Measurements from ENCODE around the gene COL4A5.
"Not testable (repeated sequence)": the region's sequence is repeated elsewhere in the genome, so short reads cannot be mapped to it uniquely, and the experiment has no call there.

COL4A5 gene

DNA sequence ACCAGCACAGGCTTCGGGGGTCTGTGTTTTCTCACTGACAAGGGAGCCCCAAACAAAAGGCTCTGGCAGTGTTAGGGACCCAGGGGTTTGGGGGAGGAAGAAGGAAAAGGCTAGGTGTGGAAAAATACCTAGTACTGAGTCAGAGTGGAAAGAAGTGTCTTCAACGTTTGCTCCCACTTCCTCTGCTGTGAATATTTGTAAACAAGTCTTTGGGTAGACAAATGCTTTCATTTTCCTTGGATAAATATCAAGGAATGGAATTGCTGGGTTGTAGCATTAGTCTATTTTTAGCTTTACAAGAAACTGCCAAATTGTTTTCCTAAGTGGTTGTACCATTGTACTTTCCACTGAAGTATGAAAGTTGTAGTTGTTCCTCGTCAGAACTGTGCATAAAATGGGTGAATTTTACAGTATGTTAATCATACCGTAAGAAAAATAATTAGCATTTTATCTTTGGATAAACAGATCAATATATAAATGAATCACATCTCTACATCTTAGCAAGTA lies 17.4 kb downstream of the COL4A5 start:
- DNase-seq = no peak

GRCh38 chrX:108464604-108465003 lies 25.0 kb downstream of the COL4A5 start:
- no peak for DNase-seq

- DNase-seq = no peak
Observed at GRCh38 chrX:108468486-108468885, 28.8 kb downstream of the COL4A5 start.

- DNase-seq = no peak
Observed at GRCh38 chrX:108473979-108474378, 34.3 kb downstream of the COL4A5 start.

- not testable (repeated sequence) for DNase-seq
Observed at GRCh38 chrX:108481528-108481927, 41.9 kb downstream of the COL4A5 start.

- DNase-seq = no peak
Observed at GRCh38 chrX:108484251-108484650, 44.6 kb downstream of the COL4A5 start.

- DNase-seq = no peak
Observed at GRCh38 chrX:108485960-108486359, 46.3 kb downstream of the COL4A5 start.

GRCh38 chrX:108494406-108495090 lies 54.9 kb downstream of the COL4A5 start:
- DNase-seq = no peak

DNA sequence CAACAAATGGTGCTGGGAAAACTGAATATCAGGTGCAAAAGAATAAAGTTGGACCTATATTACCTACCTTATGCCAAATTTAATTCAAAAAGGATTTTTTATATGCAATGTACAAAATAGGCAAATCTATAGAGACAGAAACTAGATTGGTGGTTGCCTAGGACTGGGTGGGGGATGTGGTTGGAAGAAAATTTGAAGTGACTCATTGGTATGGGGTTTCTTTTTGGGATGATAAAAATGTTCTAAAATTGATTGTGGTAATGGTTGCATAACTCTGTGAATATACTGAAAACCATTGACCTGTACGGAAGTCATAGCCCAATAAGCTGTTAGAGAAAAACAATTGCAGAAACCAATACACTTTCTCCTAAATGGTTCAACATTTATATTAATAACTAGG lies 72.1 kb downstream of the COL4A5 start:
- no peak for DNase-seq

- no peak for DNase-seq
Observed at GRCh38 chrX:108516184-108516583, 76.5 kb downstream of the COL4A5 start.

- DNase-seq = no peak
Observed at GRCh38 chrX:108527724-108528123, 88.1 kb downstream of the COL4A5 start.

GRCh38 chrX:108537005-108537404 lies 97.4 kb downstream of the COL4A5 start:
- no peak for DNase-seq

DNA sequence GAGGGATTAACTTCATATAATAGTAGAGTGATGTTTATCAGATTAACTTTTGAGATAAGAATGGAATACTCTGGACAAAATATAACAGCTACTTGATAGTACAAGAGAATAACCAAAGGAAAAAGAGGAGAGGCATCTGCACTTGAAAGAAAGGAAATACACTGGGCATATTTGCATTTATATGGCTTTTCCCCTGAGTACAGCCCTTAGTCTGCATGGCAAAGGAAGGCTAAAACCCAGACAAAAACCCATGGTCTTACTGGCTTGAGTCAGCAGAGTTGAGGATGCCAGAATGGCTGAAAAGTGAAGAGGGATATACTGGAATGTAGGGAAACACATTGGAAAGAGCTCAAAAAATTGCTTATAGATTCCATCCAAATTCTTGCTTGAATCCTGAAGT lies 101.6 kb downstream of the COL4A5 start:
- DNase-seq = no peak

- DNase-seq = no peak
Observed at GRCh38 chrX:108557580-108557979, 117.9 kb downstream of the COL4A5 start.

DNA sequence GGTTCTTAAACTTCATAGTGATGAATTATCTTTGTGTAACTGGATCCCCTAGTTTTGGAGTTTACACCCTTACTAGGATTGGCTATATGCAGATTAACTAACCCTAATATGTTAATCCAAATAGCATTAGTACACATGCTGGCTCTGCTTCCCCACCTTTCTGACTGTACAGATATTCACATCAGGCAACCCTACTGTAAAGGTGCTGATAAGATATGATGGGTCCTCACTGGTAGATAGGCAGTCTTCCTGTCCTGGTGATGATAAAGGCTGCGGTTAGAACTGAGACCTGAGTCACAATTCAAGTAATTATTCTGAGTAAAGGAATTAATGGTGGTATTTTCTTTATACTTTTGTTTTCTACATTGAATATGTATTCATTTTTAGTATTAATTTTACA lies 118.6 kb downstream of the COL4A5 start:
- no peak for DNase-seq

GRCh38 chrX:108573136-108573535 lies 133.5 kb downstream of the COL4A5 start:
- no peak for DNase-seq

GRCh38 chrX:108582151-108582550 lies 142.5 kb downstream of the COL4A5 start:
- no peak for DNase-seq

DNA sequence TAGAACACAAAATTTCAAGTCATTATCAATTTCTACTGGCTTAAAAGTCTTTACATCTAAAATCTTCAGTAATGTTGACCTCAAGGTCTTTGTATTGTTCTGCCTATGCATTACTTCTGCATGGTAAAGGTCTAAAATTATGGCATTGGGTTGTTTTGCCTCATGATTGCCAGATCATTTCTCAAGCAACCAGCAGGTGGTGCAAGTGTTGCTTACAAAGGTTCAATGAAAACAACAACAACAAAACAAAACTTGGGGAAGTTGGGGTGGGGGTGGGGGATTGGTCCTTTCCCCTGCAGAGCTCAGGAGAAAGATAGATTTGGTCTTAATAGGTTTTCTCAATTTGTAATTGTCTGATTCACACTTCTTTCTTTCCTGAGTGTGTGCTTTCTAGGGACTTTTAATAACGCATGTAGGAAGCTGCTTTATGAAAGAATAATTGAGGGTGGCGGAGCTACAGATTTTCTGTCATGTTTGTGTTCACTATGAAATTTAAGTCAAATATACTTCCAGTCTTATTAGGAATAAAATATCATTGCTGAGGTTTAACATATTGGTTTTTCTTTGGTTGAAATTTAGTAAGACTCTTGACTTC lies 145.1 kb downstream of the COL4A5 start:
- DNase-seq = no peak

DNA sequence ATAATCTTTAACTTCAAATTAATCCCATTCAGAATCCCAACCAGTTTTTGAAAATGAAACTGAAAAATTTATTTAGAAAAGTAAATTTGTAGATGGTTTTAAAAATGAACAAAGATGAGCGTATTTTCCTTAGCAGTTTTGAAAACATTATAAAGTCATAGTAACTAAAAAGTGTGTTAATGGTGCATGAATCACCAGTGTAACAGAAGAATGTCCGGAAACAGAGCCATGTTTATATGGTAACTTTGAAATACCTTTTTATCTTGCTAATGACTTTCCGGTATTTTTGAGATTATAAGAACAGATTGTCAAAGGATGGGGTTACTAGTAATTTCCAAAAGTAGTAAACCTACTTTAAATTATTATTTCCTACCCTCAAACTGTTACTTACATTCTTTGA lies 150.9 kb downstream of the COL4A5 start:
- no peak for DNase-seq

DNA sequence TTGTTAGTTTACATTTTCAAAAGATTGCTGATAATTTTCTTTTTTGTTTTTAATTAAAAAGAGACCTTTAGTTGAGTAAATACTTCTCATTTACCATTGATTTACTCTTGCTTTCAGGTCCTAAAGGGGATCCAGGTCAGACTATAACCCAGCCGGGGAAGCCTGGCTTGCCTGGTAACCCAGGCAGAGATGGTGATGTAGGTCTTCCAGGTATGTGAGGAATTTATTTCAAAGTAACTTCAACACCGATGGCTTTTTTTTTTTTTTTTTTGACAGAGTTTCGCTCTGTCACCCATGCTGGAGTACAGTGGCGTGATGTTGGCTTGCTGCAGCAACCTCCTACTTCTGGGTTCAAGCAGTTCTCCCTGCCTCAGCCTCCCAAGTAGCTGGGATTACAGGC lies 161.6 kb downstream of the COL4A5 start:
- no peak for DNase-seq

DNA sequence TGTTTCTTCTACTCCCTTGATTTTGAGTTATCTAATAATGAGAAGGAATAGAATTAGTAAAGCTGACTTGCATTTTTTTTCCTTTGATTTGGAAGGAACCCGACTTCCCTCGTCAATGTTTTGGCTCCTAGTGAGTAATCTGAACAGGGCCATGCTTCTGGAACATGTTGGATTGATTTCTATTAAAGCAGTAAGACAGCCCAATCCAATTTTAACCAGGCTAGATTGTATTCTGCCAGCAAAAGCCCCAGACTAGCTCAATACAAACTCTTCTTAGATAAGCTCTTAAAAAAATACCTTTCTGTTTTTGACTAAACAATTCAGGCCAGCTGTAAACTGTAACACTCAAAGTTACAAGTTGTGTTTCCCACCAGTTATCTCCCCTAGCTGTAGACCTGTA lies 170.5 kb downstream of the COL4A5 start:
- DNase-seq = no peak

DNA sequence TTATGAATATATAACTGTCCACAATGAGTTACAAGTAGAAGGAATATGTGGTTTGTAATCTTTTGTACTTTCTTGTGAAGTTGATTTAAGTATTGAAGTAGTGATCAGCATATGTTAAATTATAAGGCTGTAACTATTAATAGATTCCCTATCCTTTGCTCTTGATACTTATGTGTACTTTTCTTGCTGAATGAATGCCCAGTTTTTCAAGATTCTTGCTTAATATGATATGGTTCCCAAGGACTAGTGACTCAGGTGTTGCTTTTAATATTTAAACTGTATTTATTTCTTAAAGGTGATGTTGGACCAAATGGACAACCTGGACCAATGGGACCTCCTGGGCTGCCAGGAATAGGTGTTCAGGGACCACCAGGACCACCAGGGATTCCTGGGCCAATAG lies 175.0 kb downstream of the COL4A5 start:
- DNase-seq = no peak

DNA sequence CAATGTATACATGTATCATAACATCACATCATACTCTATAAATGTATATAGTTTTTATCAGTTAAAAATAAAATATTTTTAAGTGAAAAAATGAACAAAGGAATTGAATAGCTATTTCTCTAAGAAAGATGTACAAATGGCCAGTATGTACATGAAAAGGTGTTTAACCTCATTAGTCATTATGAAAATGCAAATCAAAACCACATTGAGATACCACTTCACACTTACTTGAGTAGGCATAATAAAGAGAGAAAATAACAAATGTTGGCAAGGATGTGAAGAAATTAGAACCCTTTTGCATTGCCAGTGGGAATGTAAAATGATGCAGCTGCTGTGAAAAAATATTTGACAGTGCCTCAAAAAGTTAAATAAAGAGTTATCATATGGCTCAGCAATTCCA lies 201.2 kb downstream of the COL4A5 start:
- DNase-seq = no peak

DNA sequence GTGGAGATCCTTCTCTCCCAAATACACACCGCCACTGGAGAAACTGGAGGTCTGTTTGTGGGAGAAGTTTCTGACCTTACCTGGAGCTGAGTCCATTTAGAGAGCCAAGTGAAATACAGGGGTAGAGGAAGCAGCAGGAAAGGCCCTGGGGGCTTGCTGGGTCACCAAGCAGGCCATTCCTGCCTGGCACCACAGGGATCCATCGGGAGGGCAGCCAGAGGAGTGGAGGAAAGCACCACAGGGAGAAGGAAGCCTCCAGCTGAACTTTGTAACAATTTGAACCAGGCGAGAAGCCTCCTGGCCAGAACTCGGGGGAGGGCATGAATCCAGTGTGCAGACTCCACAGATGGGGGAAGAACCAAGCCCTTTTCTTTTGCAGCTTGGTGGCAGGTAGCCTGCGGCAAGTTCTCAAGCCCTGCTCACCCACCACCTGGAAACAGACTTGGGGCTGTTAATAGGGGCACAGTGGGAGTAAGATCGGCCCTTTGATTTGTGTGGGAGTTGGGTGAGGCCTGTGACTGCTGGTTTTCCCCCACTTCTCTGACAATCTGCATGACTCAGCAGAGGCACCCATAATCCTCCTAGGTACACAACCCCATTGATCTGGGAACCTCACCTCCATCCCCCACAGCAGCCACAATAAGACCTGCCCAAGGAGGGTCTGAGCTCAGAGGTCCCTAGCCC lies 202.1 kb downstream of the COL4A5 start:
- no peak for DNase-seq

Data from CD4-positive, alpha-beta T cell treated with Interleukin-17A for 4 hours (primary cell).